OCI-LY3 (cell line): ENCODE results near the gene SEC16A.

Experiments used
- H2AFZ ChIP-seq: fragments of 200-600, 300-600 bp; shearing (Covaris generic); 2 replicates; pipeline ENCODE4 v1.6.0; 2014; ENCODE audit warnings: antibody characterized with exemption, low read depth, low read length
- H3K27ac ChIP-seq: fragments of 200-600, 300-600 bp; sonication (generic); 2 replicates; pipeline ENCODE4 v1.5.1; 2014; ENCODE audit warnings: mild to moderate bottlenecking, low read length, moderate library complexity, mixed read lengths
- H3K27me3 ChIP-seq: fragments of 200-600, 300-600 bp; sonication (generic); 2 replicates; pipeline ENCODE4 v1.6.1; 2014; ENCODE audit warnings: low read depth, low read length, mixed read lengths
- H3K36me3 ChIP-seq: fragments of 200-600, 300-600 bp; sonication (generic); replicated peaks from 2 replicates; pipeline ENCODE3; 2014; ENCODE audit warnings: low read depth, low read length, mixed read lengths
- H3K4me1 ChIP-seq: fragments of 300-600, 200-600 bp; sonication (generic); 2 replicates; pipeline ENCODE4 v1.6.1; 2014; ENCODE audit warnings: low read length, mixed read lengths
- H3K4me2 ChIP-seq: fragments of 200-600, 300-600 bp; sonication (generic); 2 replicates; pipeline ENCODE4 v1.6.1; 2014; ENCODE audit warnings: low read length, mixed read lengths
- H3K4me3 ChIP-seq: fragments of 300-600, 200-600 bp; sonication (generic); 2 replicates; pipeline ENCODE4 v1.5.1; 2014; ENCODE audit warnings: antibody characterized with exemption, mild to moderate bottlenecking, low read length, moderate library complexity
- H3K79me2 ChIP-seq: fragments of 300-600, 200-600 bp; shearing (Covaris generic); 2 replicates; pipeline ENCODE4 v1.6.1; 2014; ENCODE audit warnings: mild to moderate bottlenecking, low read length, mixed read lengths
- H3K9ac ChIP-seq: fragments of 300-600, 200-600 bp; shearing (Covaris generic); 2 replicates; pipeline ENCODE4 v1.6.0; 2014; ENCODE audit warnings: mild to moderate bottlenecking, low read length, moderate library complexity
- H3K9me3 ChIP-seq: fragments of 200-600, 300-600 bp; shearing (Covaris generic); 2 replicates; pipeline ENCODE4 v1.6.1; 2014; ENCODE audit warnings: low read length, mixed read lengths; ENCODE audit not compliant: insufficient read depth
- H4K20me1 ChIP-seq: fragments of 200-600, 300-600 bp; sonication (generic); 2 replicates; pipeline ENCODE4 v1.6.1; 2016; ENCODE audit warnings: low read length, mixed read lengths; ENCODE audit not compliant: insufficient read depth
- EZH2phosphoT487 ChIP-seq: fragments of 200-600 bp; shearing (Covaris generic); IDR thresholded peaks from 2 replicates; pipeline ENCODE4 v1.6.1; 2018; ENCODE audit warnings: antibody characterized with exemption, mixed run types, low read depth
- TF ChIP-seq, protein P1 (sequence below): fragments of 200-600, 300-600 bp; sonication (generic); IDR thresholded peaks from 2 replicates; pipeline ENCODE4 v1.5.1; 2014; ENCODE audit warnings: antibody characterized with exemption, low read length, low read depth

The SEC16A gene

DNA sequence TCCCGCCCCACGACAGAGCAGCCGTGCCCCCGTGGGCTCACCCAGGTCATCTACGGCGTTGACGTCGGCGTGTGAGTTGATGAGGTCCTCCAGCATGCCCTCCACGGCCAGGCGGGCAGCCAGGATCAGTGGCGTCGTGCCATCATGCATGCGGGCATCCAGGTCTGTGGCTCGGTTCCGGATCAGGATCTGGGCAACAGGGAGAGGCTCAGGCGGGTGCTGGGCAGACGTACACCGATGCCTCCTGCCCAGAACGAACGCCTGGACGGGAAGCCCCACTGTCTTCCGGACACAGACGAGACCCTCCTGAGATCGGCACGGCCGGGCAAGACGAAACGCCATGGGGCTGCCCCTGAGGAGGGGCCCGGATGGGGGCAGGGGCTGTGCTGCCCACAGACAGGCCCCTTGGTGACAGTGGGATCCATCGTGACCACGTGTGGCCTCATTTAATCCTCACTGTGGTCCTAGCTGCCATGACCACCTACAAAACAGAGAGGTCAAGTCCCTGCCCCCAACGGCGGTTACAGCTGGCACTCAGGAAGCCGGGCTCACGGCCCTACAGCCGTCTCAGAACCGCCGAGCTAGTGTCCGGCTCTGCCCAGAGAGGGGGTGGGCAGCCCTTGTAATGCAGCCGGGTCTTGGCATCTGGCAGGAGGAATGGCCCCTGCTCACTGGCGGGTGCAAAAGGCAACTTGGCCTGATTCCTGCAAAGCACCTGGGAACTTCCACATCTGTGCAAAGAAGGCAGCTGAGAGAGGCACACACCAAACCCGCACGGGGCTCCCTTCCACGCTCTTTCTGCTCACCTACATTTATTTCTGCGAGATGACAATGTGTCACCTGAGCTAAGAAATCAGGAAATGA lies 16.5 kb upstream of the SEC16A start:
- Histone ChIP-seq H3K79me2 (no peaks in the 10 kb centered on the region), H3K9me3 (no peaks in the 10 kb centered on the region), H3K27me3 (no peaks in the 10 kb centered on the region), H3K27ac (no peak overlapping the region), H3K4me2 (no peak overlapping the region), H3K4me1 (peaks cover 11% of the 10 kb centered on the region; the same call in 1 of the 2 replicates), H4K20me1 (peaks cover 4% of the 10 kb centered on the region; the same call in 1 of the 2 replicates), H2AFZ (no peak overlapping the region), H3K36me3 (peaks cover 52% of the 10 kb centered on the region), H3K9ac (no peak overlapping the region), H3K4me3 (no peak overlapping the region)
- TF ChIP-seq EZH2phosphoT487 = no peak
- TF ChIP-seq, protein P1, sequence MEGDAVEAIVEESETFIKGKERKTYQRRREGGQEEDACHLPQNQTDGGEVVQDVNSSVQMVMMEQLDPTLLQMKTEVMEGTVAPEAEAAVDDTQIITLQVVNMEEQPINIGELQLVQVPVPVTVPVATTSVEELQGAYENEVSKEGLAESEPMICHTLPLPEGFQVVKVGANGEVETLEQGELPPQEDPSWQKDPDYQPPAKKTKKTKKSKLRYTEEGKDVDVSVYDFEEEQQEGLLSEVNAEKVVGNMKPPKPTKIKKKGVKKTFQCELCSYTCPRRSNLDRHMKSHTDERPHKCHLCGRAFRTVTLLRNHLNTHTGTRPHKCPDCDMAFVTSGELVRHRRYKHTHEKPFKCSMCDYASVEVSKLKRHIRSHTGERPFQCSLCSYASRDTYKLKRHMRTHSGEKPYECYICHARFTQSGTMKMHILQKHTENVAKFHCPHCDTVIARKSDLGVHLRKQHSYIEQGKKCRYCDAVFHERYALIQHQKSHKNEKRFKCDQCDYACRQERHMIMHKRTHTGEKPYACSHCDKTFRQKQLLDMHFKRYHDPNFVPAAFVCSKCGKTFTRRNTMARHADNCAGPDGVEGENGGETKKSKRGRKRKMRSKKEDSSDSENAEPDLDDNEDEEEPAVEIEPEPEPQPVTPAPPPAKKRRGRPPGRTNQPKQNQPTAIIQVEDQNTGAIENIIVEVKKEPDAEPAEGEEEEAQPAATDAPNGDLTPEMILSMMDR = no peak

DNA sequence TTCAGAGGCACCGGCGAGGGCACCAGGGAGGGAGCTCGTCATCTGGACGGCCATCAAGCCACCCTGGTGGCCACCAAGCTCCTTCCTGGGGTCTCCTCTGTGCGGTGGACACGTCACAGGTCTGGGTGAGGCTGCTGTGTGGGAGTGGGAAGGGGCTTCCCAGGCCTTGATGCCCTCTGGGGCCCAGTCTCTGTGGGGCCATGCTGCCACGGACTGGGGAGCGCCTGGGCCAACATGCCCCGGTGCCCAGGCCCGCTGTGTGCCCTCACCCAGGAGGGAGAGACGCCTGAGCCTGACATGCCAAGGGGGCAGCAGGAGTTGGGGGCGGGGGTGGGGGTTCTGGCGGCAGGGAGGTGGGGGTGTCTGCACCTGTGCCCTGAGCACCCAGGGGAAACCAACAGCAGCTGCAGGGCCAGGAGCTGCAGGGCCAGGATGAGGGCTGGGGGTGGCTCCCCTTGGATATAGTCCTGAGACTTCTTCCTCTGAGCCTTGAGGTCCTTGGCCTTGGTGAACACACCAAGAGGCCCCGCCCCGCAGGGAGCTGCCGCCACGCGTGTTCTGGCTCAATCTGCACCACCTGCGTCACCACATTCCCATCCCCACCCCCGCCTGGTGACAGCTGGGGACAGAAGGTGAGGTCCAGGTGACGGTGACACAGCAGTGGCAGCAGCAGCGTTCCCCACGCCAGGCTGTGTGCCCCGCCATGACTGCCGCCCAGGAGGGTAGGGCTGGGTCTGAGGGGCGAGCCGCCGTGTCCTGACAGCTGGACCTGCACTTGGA lies 15.3 kb upstream of the SEC16A start:
- Histone ChIP-seq H3K4me2 (no peak overlapping the region), H2AFZ (no peak overlapping the region), H4K20me1 (peaks cover 4% of the 10 kb centered on the region; the same call in 1 of the 2 replicates), H3K9me3 (no peaks in the 10 kb centered on the region), H3K4me3 (no peak overlapping the region), H3K27me3 (no peaks in the 10 kb centered on the region), H3K9ac (no peak overlapping the region), H3K4me1 (peaks cover 11% of the 10 kb centered on the region; the same call in 1 of the 2 replicates), H3K27ac (no peak overlapping the region), H3K79me2 (no peaks in the 10 kb centered on the region), H3K36me3 (peaks cover 42% of the 10 kb centered on the region)
- TF ChIP-seq, protein P1 = no peak
- no peak for TF ChIP-seq EZH2phosphoT487

DNA sequence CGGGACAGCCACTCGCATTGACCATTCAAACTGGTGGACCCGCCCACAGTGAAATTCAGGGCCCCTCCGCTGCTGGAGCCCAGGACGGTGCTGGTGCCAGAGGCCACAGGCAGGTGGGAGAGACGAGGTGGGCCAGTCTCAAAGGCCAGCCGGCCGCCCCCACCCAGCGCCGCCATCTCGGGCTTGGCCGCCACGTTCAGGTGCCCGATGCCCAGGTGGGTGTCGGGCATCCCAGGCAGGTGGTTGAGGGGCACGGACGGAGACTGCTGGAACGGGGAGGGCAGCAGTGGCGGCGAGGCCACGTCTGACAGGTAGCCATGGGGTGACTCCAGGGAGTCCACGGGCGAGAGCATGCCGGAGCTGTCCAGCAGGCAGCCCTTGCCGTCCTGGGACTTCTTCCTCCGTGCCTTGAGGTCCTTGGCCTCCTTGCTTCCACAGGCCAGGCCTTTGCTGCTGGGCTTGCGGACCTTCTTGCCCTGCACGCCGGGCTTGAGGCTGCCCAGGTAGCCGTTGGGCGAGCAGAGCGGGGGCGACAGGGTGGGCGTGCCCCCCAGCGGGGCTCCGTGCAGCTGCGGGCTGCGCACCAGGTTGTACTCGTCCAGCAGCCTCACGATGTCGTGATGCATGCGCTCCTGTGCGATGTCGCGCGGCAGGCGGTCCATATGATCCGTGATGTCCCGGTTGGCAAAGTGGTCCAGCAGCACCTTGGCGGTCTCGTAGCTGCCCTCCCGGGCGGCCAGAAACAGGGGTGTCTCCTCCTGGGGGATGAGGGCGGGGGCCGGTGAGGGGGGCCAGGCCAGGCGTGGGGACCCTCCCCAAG lies 14.2 kb upstream of the SEC16A start:
- H3K9ac ChIP-seq = no peak overlapping the region
- peaks cover 11% of the 10 kb centered on the region; the same call in 1 of the 2 replicates for H3K4me1 ChIP-seq
- H3K79me2 ChIP-seq = no peaks in the 10 kb centered on the region
- no peak for TF ChIP-seq EZH2phosphoT487
- TF ChIP-seq, protein P1 = no peak
- H3K36me3 ChIP-seq = peaks cover 40% of the 10 kb centered on the region
- peaks cover 4% of the 10 kb centered on the region; the same call in 1 of the 2 replicates for H4K20me1 ChIP-seq
- no peaks in the 10 kb centered on the region for H3K27me3 ChIP-seq
- H3K9me3 ChIP-seq = no peaks in the 10 kb centered on the region
- H3K4me3 ChIP-seq = no peak overlapping the region
- no peak overlapping the region for H3K4me2 ChIP-seq
- H2AFZ ChIP-seq = no peak overlapping the region
- no peak overlapping the region for H3K27ac ChIP-seq
